H9 (cell line): ENCODE measurements around the gene ABCG2. TPM values are rescaled to one million over a fixed set of nuclear protein-coding genes. Genes with fewer than 3 reads are reported as not detected.

Experiments used
- DNase-seq: peaks from one replicate; pipeline ENCODE4 v3.0.0-alpha.2; 2017
- H2AFZ ChIP-seq: one replicate; pipeline ENCODE4 v1.6.1; 2013; ENCODE audit warnings: mild to moderate bottlenecking, low read length, control low read depth, moderate library complexity
- H2AK5ac ChIP-seq: 2 replicates; pipeline ENCODE4 v1.6.1; 2013; ENCODE audit warnings: low read length, control low read depth, mixed read lengths; ENCODE audit not compliant: insufficient read length
- H2BK120ac ChIP-seq: one replicate; pipeline ENCODE4 v1.6.1; 2013; ENCODE audit warnings: low read depth, mild to moderate bottlenecking, low read length, control low read depth, inconsistent platforms; ENCODE audit not compliant: poor library complexity, severe bottlenecking
- H2BK12ac ChIP-seq: 2 replicates; pipeline ENCODE4 v1.6.1; 2013; ENCODE audit warnings: low read length, control low read depth, mixed read lengths, low read depth; ENCODE audit not compliant: insufficient read length
- H2BK15ac ChIP-seq: 2 replicates; pipeline ENCODE4 v1.6.1; 2013; ENCODE audit warnings: low read depth, low read length, control low read depth
- H2BK20ac ChIP-seq: one replicate; pipeline ENCODE4 v1.6.1; 2013; ENCODE audit warnings: low read depth, mild to moderate bottlenecking, low read length, control low read depth, inconsistent platforms; ENCODE audit not compliant: poor library complexity, severe bottlenecking
- H2BK5ac ChIP-seq: 2 replicates; pipeline ENCODE4 v1.6.1; 2013; ENCODE audit warnings: low read length, control low read depth, mixed read lengths; ENCODE audit not compliant: insufficient read length
- H3K14ac ChIP-seq: 2 replicates; pipeline ENCODE4 v1.6.1; 2013; ENCODE audit warnings: low read length, control low read depth; ENCODE audit not compliant: insufficient read depth
- H3K18ac ChIP-seq: 2 replicates; pipeline ENCODE4 v1.6.1; 2013; ENCODE audit warnings: low read depth, mild to moderate bottlenecking, mixed read lengths, low read length, control low read depth; ENCODE audit not compliant: insufficient read length
- H3K23ac ChIP-seq: 2 replicates; pipeline ENCODE4 v1.6.1; 2013; ENCODE audit warnings: low read length, control low read depth, mixed read lengths, low read depth; ENCODE audit not compliant: insufficient read length
- H3K23me2 ChIP-seq: 2 replicates; pipeline ENCODE4 v1.6.1; 2013; ENCODE audit warnings: low read depth, mild to moderate bottlenecking, mixed read lengths, low read length, control low read depth; ENCODE audit not compliant: insufficient read length, poor library complexity, severe bottlenecking
- H3K27ac ChIP-seq: 2 replicates; pipeline ENCODE4 v1.5.1; 2013; ENCODE audit warnings: low read length, control low read depth, mixed read lengths, low read depth; ENCODE audit not compliant: insufficient read length
- H3K27me3 ChIP-seq: 2 replicates; pipeline ENCODE4 v1.6.1; 2013; ENCODE audit warnings: low read length, control low read depth, inconsistent platforms; ENCODE audit not compliant: insufficient read depth
- H3K4ac ChIP-seq: 2 replicates; pipeline ENCODE4 v1.6.1; 2013; ENCODE audit warnings: low read depth, mild to moderate bottlenecking, control low read depth, inconsistent platforms, low read length, moderate library complexity
- H3K4me1 ChIP-seq: 2 replicates; pipeline ENCODE4 v1.6.1; 2013; ENCODE audit warnings: low read length, control low read depth, inconsistent platforms; ENCODE audit not compliant: insufficient read depth
- H3K4me2 ChIP-seq: 2 replicates; pipeline ENCODE4 v1.6.1; 2013; ENCODE audit warnings: low read length, control low read depth, mixed read lengths; ENCODE audit not compliant: insufficient read length, insufficient read depth
- H3K56ac ChIP-seq: 2 replicates; pipeline ENCODE4 v1.6.1; 2013; ENCODE audit warnings: low read depth, mild to moderate bottlenecking, mixed read lengths, low read length, control low read depth; ENCODE audit not compliant: insufficient read length
- H3K79me1 ChIP-seq: 2 replicates; pipeline ENCODE4 v1.6.1; 2013; ENCODE audit warnings: low read depth, mild to moderate bottlenecking, moderate library complexity, low read length, control low read depth, inconsistent platforms; ENCODE audit not compliant: insufficient read depth, poor library complexity, severe bottlenecking
- H3K79me2 ChIP-seq: 2 replicates; pipeline ENCODE4 v1.6.1; 2013; ENCODE audit warnings: low read length, control low read depth, inconsistent platforms; ENCODE audit not compliant: insufficient read depth
- H3K9ac ChIP-seq: 2 replicates; pipeline ENCODE4 v1.6.1; 2013; ENCODE audit warnings: low read length, control low read depth, mixed read lengths; ENCODE audit not compliant: insufficient read length; ENCODE audit errors: extremely low read depth
- H3K9me3 ChIP-seq: one replicate; pipeline ENCODE4 v1.6.1; 2013; ENCODE audit warnings: low read depth, low read length, inconsistent platforms; ENCODE audit not compliant: control insufficient read depth
- H3T11ph ChIP-seq: one replicate; pipeline ENCODE4 v1.6.1; 2013; ENCODE audit warnings: mild to moderate bottlenecking, low read length, control low read depth, inconsistent platforms
- H4K20me1 ChIP-seq: one replicate; pipeline ENCODE4 v1.6.1; 2013; ENCODE audit not compliant: control insufficient read depth, insufficient read length, insufficient read depth
- H4K5ac ChIP-seq: 2 replicates; pipeline ENCODE4 v1.6.1; 2013; ENCODE audit warnings: low read depth, mild to moderate bottlenecking, mixed read lengths, low read length, control low read depth; ENCODE audit not compliant: insufficient read length
- H4K8ac ChIP-seq: replicated peaks from 2 replicates; pipeline ENCODE4 v1.6.1; 2013; ENCODE audit warnings: low read length, control low read depth, mixed read lengths, low read depth; ENCODE audit not compliant: insufficient read length
- H4K91ac ChIP-seq: 2 replicates; pipeline ENCODE4 v1.6.1; 2013; ENCODE audit warnings: low read depth, mild to moderate bottlenecking, moderate library complexity, mixed read lengths, low read length, control low read depth; ENCODE audit not compliant: insufficient read length
- H3K27ac Mint-ChIP-seq, 3 experiments: 2 replicates in 2 of 3; 3 replicates in 1 of 3; pipeline ENCODE4 v1.8.0; 2020 to 2021; ENCODE audit warnings: mixed read lengths in 3 of 3, mild to moderate bottlenecking in 1 of 3, moderate library complexity in 1 of 3
- H3K27me3 Mint-ChIP-seq: 2 replicates; pipeline ENCODE4 v1.8.0; 2021; ENCODE audit warnings: low read depth, mild to moderate bottlenecking, moderate library complexity, mixed read lengths
- H3K36me3 Mint-ChIP-seq, 3 experiments: 2 replicates in 2 of 3; 3 replicates in 1 of 3; pipeline ENCODE4 v1.8.0; 2020 to 2021; ENCODE audit warnings: low read depth in 3 of 3, mixed read lengths in 3 of 3; ENCODE audit not compliant: insufficient read depth in 1 of 3
- H3K4me1 Mint-ChIP-seq, 2 experiments: 2 replicates each; pipeline ENCODE4 v1.8.0; 2020; ENCODE audit warnings: mixed read lengths in 2 of 2
- H3K4me3 Mint-ChIP-seq, 2 experiments: 2 replicates in 1 of 2; 3 replicates in 1 of 2; pipeline ENCODE4 v1.8.0; 2020 to 2021; ENCODE audit warnings: mild to moderate bottlenecking in 2 of 2, mixed read lengths in 2 of 2, moderate library complexity in 1 of 2
- H3K9me3 Mint-ChIP-seq, 2 experiments: 2 replicates in 1 of 2; 3 replicates in 1 of 2; pipeline ENCODE4 v1.8.0; 2020; ENCODE audit warnings: mild to moderate bottlenecking in 2 of 2, mixed read lengths in 2 of 2, moderate library complexity in 1 of 2
- CTCF ChIP-seq: fragments of 200-600 bp; sonication (generic); conservative IDR thresholded peaks from 3 replicates; pipeline ENCODE4 v1.8.0; 2021; ENCODE audit warnings: antibody characterized with exemption, mild to moderate bottlenecking
- WGBS: extraction: QIAGEN DNeasy Blood & Tissue Kit; methylation state at CpG from one replicate; pipeline ENCODE4 v1.1.7; 2013; ENCODE audit warnings: missing lambda C conversion rate, low lambda C conversion rate, mixed read lengths; ENCODE audit not compliant: insufficient read length; ENCODE audit errors: extremely low coverage; 5-methylcytosine and 5-hydroxymethylcytosine counted together
- total RNA-seq: library from RNA; stranded (reverse); gene quantifications from 2 replicates; pipeline ENCODE4 v1.2.1, GENCODE V29; 2021

The ABCG2 gene
- total RNA-seq, 1 experiment from 2014 or later = 1.5 TPM

GRCh38 chr4:88059766-88060165 is 98.7 kb downstream of the ABCG2 start:
- no peak overlapping the region for H3K4ac ChIP-seq
- H2AFZ ChIP-seq = no peak overlapping the region
- no peaks in the 10 kb centered on the region for H3K27me3 Mint-ChIP-seq
- no peak overlapping the region for H4K5ac ChIP-seq
- no peak overlapping the region for H2BK15ac ChIP-seq
- no peak overlapping the region for H3K4me3 Mint-ChIP-seq
- no peaks in the 10 kb centered on the region for H3K4me1 Mint-ChIP-seq
- H4K20me1 ChIP-seq = peaks cover 2% of the 10 kb centered on the region
- TF ChIP-seq CTCF = no peak
- H3K27ac Mint-ChIP-seq = no peak overlapping the region
- H3K23me2 ChIP-seq = no peaks in the 10 kb centered on the region
- no peak overlapping the region for H3K4me2 ChIP-seq
- no peak overlapping the region for H2BK12ac ChIP-seq
- H3K23ac ChIP-seq = no peak overlapping the region
- peaks cover 15 to 73% (median 58%) of the 10 kb centered on the region in 3 experiments; a peak in 6 of 7 replicates for H3K36me3 Mint-ChIP-seq
- H3K79me2 ChIP-seq = no peaks in the 10 kb centered on the region
- H3K27me3 ChIP-seq = no peaks in the 10 kb centered on the region
- no peak overlapping the region for H3K56ac ChIP-seq
- no peaks in the 10 kb centered on the region for H3K9me3 ChIP-seq
- H3K9me3 Mint-ChIP-seq = no peaks in the 10 kb centered on the region
- H2BK20ac ChIP-seq = no peak overlapping the region
- no peaks in the 10 kb centered on the region for H3K79me1 ChIP-seq
- no peak for DNase-seq
- H2BK120ac ChIP-seq = no peak overlapping the region
- H3K18ac ChIP-seq = no peak overlapping the region
- H2AK5ac ChIP-seq = no peak overlapping the region
- no peak overlapping the region for H2BK5ac ChIP-seq
- no peak overlapping the region for H3K9ac ChIP-seq
- no CpG with 5 or more reads among the region's 2 CpGs for WGBS
- H3K27ac ChIP-seq = no peak overlapping the region
- H4K91ac ChIP-seq = no peak overlapping the region
- no peak overlapping the region for H3K14ac ChIP-seq
- no peak overlapping the region for H4K8ac ChIP-seq
- H3T11ph ChIP-seq = no peak overlapping the region
- H3K4me1 ChIP-seq = no peaks in the 10 kb centered on the region
